A549 (cell line): Measurements from ENCODE around the gene IHH.

Experiments
- HOXA7 ChIP-seq: fragments of 250-450 bp; sonication (Bioruptor Pico); IDR thresholded peaks from 2 replicates; pipeline ENCODE4 v1.5.0; 2020; ENCODE audit warnings: mild to moderate bottlenecking, moderate library complexity
- JUNB ChIP-seq: fragments of >200 bp; sonication (Bioruptor Twin); formaldehyde crosslinking; IDR thresholded peaks from 2 replicates; pipeline ENCODE4 v1.6.1; 2016
- KDM1A ChIP-seq: fragments of 200-600 bp; sonication (generic); IDR thresholded peaks from 2 replicates; pipeline ENCODE4 v1.6.1; 2016; ENCODE audit warnings: low read depth, mild to moderate bottlenecking
- TF ChIP-seq, protein P1 (sequence below): fragments of 200-600 bp; sonication (generic); IDR thresholded peaks from 2 replicates; pipeline ENCODE4 v1.6.1; 2016; ENCODE audit warnings: antibody characterized with exemption, mild to moderate bottlenecking, moderate library complexity

DNA sequence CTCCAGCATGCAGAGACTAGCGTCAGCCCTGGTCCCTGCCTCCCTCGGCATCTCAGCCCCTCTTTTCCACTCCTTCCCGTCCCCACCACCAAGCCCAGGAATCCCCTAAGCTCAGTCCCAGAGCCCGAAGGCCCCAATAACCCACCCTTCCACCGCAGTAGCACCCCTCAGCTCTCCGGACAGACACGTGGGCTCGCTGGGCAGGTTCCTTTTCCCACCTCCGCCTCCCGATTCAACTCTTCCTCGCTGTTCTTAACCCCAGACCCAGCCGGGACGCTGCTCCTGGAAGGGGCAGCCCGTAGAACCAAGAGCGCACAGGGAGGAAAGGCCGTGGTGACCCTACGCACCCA, 1.4 kb downstream of the IHH start:
- TF ChIP-seq KDM1A (no peak), JUNB (no peak), HOXA7 (CRISPR knock-in tag) (no peak)
- TF ChIP-seq, protein P1, sequence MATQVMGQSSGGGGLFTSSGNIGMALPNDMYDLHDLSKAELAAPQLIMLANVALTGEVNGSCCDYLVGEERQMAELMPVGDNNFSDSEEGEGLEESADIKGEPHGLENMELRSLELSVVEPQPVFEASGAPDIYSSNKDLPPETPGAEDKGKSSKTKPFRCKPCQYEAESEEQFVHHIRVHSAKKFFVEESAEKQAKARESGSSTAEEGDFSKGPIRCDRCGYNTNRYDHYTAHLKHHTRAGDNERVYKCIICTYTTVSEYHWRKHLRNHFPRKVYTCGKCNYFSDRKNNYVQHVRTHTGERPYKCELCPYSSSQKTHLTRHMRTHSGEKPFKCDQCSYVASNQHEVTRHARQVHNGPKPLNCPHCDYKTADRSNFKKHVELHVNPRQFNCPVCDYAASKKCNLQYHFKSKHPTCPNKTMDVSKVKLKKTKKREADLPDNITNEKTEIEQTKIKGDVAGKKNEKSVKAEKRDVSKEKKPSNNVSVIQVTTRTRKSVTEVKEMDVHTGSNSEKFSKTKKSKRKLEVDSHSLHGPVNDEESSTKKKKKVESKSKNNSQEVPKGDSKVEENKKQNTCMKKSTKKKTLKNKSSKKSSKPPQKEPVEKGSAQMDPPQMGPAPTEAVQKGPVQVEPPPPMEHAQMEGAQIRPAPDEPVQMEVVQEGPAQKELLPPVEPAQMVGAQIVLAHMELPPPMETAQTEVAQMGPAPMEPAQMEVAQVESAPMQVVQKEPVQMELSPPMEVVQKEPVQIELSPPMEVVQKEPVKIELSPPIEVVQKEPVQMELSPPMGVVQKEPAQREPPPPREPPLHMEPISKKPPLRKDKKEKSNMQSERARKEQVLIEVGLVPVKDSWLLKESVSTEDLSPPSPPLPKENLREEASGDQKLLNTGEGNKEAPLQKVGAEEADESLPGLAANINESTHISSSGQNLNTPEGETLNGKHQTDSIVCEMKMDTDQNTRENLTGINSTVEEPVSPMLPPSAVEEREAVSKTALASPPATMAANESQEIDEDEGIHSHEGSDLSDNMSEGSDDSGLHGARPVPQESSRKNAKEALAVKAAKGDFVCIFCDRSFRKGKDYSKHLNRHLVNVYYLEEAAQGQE, result no peak
